ENCODE results near the gene PLA2G7.

Gene PLA2G7

GRCh38 chr6:46688117-46688965 is 46.8 kb downstream of the PLA2G7 start:
- FAIRE-seq = no peak

GRCh38 chr6:46687619-46688097 is 47.5 kb downstream of the PLA2G7 start, which contains the start of gene TDRD6:
TDRD6 (plus strand) TSS chr6:46687885; CDS start chr6:46688129, 244 bp downstream.
- FAIRE-seq = no peak

DNA sequence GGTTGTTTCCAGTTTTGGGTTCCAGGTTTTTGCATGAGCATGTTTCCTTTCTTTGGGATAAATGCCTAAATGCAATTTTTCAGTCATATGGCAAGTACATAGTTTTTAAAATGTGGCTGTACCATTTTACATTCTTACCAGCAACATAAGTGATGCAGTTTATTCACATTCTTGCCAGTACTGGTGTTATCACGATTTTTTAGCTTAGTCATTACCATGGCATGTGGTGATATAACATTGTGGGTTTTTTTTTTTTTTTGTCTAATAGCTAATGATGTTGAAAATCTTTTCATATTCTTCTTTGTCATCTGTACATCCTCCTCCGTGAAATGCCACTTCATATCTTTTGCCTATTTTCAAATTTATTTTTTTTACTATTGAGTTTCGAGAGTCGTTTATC is 50.4 kb downstream of the PLA2G7 start:
- FAIRE-seq = no peak

DNA sequence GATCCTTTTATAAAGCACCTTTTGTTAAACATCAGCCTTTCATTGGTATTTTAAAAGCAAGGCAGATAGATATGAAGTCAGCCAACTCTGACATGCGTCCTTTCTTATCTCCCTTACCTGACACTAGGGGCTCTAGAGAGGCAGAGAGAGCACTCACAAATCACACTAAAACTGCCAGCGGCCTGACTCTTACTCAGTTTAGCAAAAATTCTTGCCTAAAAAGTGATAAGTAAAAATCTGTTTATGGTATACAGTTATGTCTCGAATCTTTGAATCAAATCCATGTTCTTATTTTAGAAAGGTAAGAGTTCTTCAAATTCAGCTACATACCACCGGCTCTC is 57.9 kb downstream of the PLA2G7 start:
- FAIRE-seq = no peak

GRCh38 chr6:46676604-46677313 is 58.4 kb downstream of the PLA2G7 start:
- no peak for FAIRE-seq

DNA sequence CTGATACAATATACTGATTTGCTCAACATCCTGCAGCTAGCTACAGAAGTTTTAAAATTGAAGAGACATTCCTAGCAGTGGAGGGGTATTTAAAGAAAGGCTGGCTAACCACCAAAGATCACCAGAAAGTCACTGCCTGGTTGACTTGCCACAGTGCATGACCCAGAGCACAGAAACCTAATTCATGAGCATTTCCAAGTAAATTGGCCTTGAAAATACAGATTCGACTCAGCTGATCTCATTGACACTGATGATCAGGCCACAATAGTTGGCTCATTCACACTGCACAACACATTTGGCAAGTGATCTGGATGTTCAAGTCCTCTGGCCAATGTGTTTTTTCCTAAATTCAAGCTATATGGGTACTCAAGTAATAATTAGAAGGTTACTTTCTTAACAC is 60.8 kb downstream of the PLA2G7 start:
- no peak for FAIRE-seq

- no peak for FAIRE-seq
Observed at GRCh38 chr6:46667377-46667776, 67.8 kb downstream of the PLA2G7 start.

DNA sequence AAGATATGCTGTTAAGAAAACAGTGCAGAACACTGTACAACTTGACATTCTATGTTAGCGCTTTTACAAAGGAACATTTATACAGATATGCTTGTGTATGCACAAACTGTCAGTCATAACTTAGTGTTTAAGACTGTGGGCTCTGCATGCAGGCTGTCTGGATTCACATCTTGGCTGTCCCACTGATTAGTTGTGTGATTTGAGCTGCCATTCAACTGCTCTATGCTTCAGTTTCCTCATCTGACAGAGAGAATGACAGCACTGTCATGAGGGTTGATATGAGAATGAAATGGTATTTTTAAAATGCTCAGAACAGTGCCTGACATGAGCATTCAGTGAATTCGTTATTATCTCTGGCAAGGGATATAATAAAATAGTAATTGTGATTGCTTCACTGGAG is 73.7 kb downstream of the PLA2G7 start:
- no peak for FAIRE-seq

DNA sequence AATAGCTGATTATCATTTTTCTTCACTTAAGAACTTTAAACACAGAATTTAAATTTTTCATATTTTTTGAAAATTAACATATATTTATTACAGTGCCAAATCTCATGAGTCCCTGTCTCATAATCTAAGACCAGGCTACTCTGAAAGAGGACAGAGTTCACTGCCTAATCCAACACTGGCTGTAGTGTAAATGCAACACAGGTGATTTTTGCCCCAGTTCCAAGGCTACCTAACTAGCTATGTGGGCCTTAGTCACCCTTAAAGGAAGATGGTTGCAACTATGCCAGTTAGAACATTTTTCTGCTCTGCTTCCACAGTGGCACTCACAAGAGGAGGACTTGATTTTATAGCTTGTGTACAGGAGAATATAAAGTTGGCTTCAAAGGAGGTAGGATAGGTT is 77.5 kb downstream of the PLA2G7 start:
- no peak for FAIRE-seq

GRCh38 chr6:46655803-46656202 is 79.4 kb downstream of the PLA2G7 start:
- no peak for FAIRE-seq
